Inflammatory macrophage treated with lipopolysaccharide for 1 hour (primary cell): ENCODE data around the gene RPL3.
"Not testable (repeated sequence)": the region's sequence is repeated elsewhere in the genome, so short reads cannot be mapped to it uniquely, and the experiment has no call there.

Experiments used
- DNase-seq, 2 donors: peaks; one replicate each; pipeline ENCODE4 v3.0.0-alpha.2; 2020 to 2022

The RPL3 gene

GRCh38 chr22:39350757-39351688, 31.6 kb upstream of the RPL3 start:
- no peak for DNase-seq

- DNase-seq: no peak
Observed at GRCh38 chr22:39349967-39350726, 30.7 kb upstream of the RPL3 start, which contains the start of gene SYNGR1. Gene SYNGR1 (plus strand): TSS chr22:39349991. CDS start chr22:39350011, 20 bp downstream.

GRCh38 chr22:39349506-39349966, 30.1 kb upstream of the RPL3 start:
- DNase-seq: no peak

GRCh38 chr22:39348909-39349505, 29.6 kb upstream of the RPL3 start:
- peak in 1 of 2 donors; percentile 48 for DNase-seq

- DNase-seq: no peak
Observed at GRCh38 chr22:39345231-39345630, 25.8 kb upstream of the RPL3 start.

DNA sequence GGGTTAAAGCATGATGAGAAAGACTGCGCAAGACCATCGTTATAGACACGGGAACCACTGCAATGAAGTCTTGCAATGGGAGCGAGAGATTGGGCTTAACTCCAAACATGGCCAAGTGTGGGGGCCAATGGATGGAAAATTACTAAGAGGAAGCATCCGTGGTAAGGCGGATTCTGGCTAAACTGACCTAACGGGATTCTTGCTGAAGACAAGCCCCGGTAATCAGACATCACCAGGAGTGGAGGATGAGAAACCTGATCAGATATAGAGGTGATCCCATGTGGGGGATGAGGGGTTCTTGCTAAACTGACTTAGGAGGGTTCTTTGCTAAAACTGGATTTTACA, 24.6 kb upstream of the RPL3 start:
- DNase-seq: no peak

DNA sequence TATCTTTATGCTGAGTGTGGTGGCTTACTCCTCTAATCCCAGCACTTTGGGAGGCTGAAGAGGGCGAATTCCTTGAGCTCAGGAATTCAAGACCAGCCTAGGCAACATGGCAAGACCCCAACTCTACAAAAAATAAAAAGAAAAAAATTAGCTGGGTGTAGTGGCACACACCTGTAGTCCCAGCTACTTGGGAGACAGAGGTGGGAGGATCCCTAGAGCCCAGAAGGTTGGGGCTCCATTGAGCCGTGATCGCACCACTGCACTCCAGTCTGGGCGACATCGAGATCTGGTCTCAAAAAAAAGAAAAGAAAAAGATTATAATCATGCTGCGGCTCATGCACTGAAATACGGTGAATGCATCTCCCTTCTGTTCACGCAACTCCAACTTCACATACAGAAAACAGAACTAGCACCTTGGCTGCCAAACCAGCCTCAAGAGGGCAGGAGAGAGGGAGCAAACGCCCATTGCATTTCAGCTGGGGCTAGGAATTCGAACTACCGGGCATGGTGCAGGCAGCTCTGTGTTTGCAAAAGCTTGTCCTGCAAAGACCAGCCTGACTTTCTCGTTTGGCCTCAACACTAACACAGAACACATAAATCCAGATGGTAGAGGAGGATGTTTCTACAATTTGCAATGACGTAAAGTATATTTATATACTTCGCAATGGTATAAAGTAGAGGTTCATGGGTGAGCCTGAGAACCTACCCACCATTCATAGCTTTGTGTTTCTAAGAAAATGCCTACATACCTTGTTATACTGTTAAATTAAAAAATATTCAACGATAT, 24.0 kb upstream of the RPL3 start:
- peak; percentile 52 to 69 for DNase-seq

- DNase-seq: no peak
Observed at GRCh38 chr22:39341179-39341578, 21.8 kb upstream of the RPL3 start.

GRCh38 chr22:39339775-39340174, 20.4 kb upstream of the RPL3 start:
- DNase-seq: not testable (repeated sequence)

- no peak for DNase-seq
Observed at GRCh38 chr22:39336411-39336810, 17.0 kb upstream of the RPL3 start.

DNA sequence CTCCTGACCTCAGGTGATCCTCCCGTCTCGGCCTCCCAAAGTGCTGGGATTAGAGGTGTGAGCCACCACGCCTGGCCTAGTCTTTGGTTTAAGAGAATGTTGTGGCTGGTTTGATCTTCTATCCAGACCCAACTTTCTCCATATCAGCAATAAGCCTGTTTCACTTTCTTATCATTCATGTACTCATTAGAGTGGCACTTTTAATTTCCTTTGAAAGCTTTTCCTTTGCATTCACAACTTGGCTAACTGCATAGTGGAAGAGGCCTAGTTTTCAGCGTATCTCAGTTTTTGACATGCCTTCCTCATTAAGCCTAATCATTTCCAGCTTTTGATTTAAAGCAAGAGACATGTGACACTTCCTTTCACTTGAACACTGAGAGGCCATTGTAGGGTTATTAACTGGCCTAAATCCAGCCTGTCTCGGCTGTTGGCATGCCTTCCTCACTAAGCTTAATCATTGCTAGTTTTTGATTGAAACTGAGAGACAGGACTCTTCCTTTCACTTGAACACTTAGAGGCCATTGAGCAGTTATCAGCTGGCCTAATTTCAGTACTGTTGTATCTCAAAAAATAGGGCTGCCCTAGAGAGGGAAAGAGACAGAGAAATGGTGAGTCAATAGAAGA, 13.1 kb upstream of the RPL3 start:
- no peak for DNase-seq

DNA sequence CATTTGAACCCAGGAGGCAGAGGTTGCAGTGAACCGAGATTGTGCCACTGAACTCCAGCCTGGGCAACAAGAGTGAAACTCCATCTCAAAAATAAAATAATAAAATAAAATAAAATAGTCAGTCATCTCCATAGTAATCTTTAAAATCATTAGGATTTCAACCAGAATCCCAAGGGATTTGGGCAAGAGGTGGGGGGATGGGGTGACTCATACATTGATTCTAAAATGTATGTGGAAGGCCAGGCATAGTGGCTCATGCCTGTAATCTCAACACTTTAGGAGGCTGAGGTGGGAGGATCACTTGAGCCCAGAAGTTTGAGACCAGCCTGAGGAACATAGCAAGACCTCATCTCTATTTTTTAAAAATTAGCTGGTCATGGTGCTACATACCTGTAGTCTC, 11.1 kb upstream of the RPL3 start:
- not testable (repeated sequence) for DNase-seq

DNA sequence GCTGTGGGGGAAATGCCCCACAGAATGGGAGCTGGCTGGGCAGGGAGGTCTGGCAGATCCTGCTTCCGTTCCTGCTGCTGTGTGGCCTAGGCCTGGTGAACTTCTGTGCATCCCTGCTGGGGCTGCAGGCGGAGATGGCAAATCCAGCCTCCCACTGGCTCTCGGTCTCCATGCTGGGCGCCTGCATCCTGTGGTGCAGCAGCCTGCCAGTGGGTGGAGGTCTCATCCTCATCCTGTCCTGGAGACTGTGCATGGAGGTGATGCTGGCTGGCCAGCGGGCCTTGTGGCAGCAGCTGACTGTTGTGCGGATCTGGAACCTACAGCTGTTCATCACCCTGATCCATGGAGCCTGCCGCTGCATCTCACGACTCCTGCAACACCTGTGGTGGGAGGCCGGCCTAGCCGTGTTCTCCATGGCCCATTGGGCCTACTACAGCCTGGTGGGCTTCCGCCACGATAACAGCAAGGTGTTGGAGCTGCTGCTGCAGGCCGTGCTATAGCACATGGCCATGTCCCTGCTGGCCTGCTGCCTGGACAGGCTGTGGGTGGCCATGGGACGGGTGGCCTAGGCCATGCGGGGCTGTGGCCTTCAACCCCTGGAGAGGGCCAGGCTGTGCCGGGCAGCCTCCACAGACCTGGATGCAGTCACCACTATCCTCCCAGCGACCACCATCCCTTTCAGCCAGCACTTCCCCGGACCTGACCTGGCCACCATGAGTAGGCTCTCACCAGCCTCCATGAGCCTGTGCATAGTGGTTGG, 8.8 kb upstream of the RPL3 start:
- no peak for DNase-seq

DNA sequence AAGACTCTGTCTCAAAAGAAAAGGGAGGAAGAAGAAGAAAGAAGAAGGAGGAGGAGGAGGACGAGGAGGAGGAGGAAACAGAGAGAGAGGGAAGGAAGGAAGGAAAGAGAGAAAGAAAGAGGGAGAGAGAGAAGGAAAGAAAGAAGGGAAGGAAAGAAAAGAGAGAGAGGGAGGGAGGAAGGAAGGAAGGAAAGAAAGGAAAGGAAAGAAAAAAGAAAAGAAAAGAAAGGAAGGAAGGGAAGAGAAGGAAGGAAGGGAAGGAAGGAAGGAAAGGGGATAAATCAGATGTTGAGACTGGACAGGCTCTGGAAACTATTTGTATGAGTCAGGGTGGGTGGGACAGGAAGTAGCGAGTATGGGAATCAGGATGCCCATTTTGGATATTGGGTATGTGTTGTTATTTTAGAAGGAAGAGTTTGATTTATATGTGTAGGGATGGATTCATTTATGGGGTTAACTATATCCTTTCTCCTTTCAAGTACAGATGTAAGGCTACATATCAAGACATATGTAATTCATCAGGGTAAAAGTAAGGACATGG, 6.0 kb upstream of the RPL3 start:
- no peak for DNase-seq

DNA sequence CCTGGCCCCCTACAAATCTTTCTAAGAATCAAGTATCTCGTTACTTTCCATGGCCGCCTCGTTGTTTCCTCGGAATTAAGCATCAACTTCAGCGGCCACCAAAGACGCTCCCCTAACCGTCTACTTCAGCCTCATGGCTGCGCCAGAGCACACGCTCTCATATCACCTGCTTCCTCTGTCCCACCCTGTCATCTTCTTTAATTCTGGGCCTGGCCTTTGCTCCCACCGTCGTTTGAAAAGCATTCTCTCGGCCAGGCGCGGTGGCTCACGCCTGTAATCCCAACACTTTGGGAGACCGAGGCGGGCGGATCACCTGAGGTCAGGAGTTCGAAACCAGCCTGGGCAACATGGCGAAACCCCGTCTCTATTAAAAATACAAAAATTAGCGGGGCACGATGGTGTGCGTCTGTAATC, 1.2 kb upstream of the RPL3 start:
- DNase-seq: not testable (repeated sequence)

DNA sequence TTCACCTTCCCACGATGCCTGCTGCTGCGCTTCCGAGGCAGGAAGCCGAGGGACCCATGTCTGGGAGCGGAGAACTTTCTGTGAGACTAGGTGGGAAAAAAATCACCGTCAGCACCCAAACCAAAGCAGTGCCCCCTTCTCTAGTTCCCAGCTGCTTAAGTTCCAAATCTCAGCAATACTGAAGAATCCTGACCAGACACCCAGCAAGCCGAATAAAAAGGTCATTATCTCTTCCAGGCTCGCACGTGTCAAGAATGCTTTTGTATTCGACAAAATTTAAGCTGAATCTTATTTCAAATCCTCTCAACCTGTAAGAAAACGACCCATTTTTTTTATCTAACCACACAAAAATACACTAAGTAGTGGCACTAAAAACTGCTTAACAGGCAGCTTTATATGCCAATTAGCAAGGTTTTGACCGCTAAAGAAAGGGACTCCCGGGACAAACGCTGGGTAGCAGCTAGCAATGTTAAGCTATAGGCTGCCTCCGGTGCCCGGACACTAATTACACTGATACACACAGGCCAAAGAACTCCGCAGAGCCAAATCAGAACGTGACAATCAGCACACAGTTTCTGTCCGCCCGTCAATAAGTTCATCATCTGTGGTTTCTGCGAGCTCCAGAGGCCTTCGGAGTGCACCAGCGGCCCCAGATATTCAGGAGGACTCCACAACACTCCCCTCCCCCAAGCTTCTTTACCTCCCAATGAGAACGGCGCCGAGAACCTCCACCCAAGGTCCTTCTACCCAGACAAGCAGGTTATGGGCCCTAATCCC, 728 bp downstream of the RPL3 start:
- DNase-seq: peak in 1 of 2 donors; percentile 31

- no peak for DNase-seq
Observed at GRCh38 chr22:39317775-39318506, 1.5 kb downstream of the RPL3 start.

DNA sequence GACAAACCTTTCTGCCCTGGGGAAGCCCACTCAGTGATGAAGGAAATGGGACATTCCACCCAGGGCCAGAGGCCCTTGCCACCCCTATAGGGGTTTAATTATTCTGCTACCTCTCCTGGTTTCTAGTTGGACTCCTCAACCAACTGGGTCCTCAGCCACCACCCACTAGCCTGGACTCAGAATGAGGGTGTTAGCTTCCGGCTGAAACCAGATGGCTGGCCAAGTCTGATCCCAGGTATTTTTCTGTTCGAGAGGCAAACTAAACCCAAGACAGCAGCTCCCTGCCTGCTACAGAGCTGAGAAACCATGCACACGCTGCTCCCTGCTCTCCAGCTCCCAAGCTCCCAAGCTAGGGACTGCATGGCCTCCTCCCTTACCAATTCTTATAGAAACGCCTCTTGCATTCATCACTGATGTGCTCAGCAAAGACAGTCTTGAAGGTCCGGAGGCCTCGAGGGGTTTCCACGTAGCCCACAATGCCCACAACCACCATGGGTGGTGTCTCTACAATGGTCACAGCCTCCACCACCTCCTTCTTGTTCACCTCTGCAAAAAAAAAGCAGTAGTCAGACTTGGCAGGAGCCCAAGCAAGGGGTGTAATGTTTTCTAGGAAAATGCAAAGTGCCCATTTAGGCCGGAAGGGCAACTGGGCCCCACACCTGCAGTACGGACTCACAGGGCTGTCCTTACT, 2.2 kb downstream of the RPL3 start:
- DNase-seq: no peak
